Calu3 (cell line): ENCODE results near the gene CCNL2. TPM values are rescaled to one million over a fixed set of nuclear protein-coding genes. Genes with fewer than 3 reads are reported as not detected.

Source experiments
- BruUV-seq: library from RNA; stranded (reverse); fragments of 400-500 nt; replicated peaks from 2 replicates; lab custom pipeline; 2021; lab: Mats Ljungman, UMichigan
- CTCF ChIA-PET: fragments of 300-600 bp; sonication (Branson Sonifier 250); formaldehyde crosslinking; loops from one replicate; lab custom pipeline; 2022; ENCODE audit warnings: antibody characterized with exemption; lab: Charles Lee
- DNase-seq: peaks from one replicate; pipeline ENCODE4 v3.0.0; 2022
- H3K27ac Mint-ChIP-seq: one replicate; pipeline ENCODE4 v1.8.0; 2022; ENCODE audit warnings: mixed read lengths; ENCODE audit not compliant: unreplicated experiment
- H3K27me3 Mint-ChIP-seq: one replicate; pipeline ENCODE4 v1.8.0; 2022; ENCODE audit warnings: mixed read lengths; ENCODE audit not compliant: unreplicated experiment
- H3K36me3 Mint-ChIP-seq: one replicate; pipeline ENCODE4 v1.8.0; 2022; ENCODE audit warnings: mild to moderate bottlenecking, moderate library complexity, mixed read lengths; ENCODE audit not compliant: insufficient read depth, unreplicated experiment
- H3K4me1 Mint-ChIP-seq: one replicate; pipeline ENCODE4 v1.8.0; 2022; ENCODE audit warnings: mild to moderate bottlenecking, low read depth, mixed read lengths; ENCODE audit not compliant: unreplicated experiment
- H3K4me3 Mint-ChIP-seq: one replicate; pipeline ENCODE4 v1.8.0; 2022; ENCODE audit warnings: mild to moderate bottlenecking, low read depth, moderate library complexity, mixed read lengths; ENCODE audit not compliant: unreplicated experiment
- H3K9me3 Mint-ChIP-seq: one replicate; pipeline ENCODE4 v1.8.0; 2022; ENCODE audit warnings: low read depth, mixed read lengths; ENCODE audit not compliant: unreplicated experiment
- intact Hi-C: fragments of 100-400 bp; cut with micrococcal nuclease; formaldehyde crosslinking; loops from one replicate; pipeline ENCODE4 v1.10.0; 2022; ENCODE audit not compliant: unreplicated experiment
- total RNA-seq: library from RNA; stranded (reverse); gene quantifications from 2 replicates; pipeline ENCODE4 v1.2.3, GENCODE V29; 2022
- TF ChIP-seq, protein P1 (sequence below): fragments of 200-600 bp; IDR thresholded peaks from one replicate; pipeline ENCODE4 v1.8.0; 2022; ENCODE audit warnings: antibody characterized with exemption; ENCODE audit not compliant: unreplicated experiment

Gene CCNL2
- total RNA-seq, 1 experiment from 2014 or later: 166 TPM

DNA sequence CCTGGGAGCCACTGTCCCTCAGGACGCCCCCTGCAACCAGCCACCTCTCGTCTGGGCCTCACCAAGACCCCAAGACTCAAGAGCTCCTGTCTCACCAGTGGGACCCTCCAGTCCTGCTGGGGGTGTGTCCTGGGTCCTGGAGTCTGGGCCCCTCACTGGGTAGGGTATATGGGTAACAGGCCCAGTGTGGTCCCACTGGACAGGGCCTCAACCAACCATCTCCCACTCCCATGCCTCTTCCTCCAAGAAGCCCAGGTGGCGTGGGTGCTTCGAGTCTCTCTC is 35.6 kb upstream of the CCNL2 start:
- H3K4me3 Mint-ChIP-seq: peak overlapping the region; percentile 77
- no peaks in the 10 kb centered on the region for H3K9me3 Mint-ChIP-seq
- H3K36me3 Mint-ChIP-seq: peaks cover 41% of the 10 kb centered on the region
- TF ChIP-seq, protein P1, sequence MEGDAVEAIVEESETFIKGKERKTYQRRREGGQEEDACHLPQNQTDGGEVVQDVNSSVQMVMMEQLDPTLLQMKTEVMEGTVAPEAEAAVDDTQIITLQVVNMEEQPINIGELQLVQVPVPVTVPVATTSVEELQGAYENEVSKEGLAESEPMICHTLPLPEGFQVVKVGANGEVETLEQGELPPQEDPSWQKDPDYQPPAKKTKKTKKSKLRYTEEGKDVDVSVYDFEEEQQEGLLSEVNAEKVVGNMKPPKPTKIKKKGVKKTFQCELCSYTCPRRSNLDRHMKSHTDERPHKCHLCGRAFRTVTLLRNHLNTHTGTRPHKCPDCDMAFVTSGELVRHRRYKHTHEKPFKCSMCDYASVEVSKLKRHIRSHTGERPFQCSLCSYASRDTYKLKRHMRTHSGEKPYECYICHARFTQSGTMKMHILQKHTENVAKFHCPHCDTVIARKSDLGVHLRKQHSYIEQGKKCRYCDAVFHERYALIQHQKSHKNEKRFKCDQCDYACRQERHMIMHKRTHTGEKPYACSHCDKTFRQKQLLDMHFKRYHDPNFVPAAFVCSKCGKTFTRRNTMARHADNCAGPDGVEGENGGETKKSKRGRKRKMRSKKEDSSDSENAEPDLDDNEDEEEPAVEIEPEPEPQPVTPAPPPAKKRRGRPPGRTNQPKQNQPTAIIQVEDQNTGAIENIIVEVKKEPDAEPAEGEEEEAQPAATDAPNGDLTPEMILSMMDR: no peak
- intact Hi-C loops: no loop called here
- no TSS peak for BruUV-seq
- CTCF ChIA-PET: no interaction called here
- H3K27ac Mint-ChIP-seq: peak overlapping the region; percentile 36
- H3K4me1 Mint-ChIP-seq: peaks cover 3% of the 10 kb centered on the region
- H3K27me3 Mint-ChIP-seq: no peaks in the 10 kb centered on the region
- no peak for DNase-seq

DNA sequence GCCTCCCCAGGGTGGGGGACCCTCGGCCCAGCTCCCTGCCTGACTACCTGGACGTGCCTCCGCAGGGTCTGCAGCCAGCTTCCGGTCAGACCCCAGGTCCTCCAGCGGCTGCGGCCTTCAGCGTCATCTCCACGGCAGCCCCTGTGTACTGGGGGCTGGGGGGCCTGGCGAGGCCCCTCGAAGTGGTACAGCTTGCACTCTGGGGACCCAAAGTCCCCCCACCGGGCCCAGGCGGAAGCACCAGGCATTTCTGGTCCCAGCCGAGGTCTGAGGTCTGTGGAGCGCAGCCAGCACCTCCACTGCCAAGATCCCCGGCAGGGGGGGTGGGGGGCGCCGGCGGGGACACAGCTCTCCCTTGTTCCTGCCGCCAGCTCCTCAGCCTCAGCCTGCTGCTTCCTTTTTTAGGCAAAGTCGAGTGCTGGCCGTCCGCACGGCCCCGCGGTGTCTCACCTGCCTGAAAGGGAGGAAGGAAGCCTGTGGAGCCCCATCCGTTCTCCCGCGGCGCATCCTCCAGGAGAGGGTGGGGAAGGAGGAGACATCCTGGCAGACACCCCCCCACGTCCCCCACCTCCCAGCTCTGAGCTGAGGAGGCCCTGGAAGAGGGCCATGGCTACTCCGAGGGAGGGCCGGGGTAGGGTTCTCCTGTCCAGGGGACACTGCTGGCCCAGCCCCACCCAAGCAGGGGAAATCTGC is 35.1 kb upstream of the CCNL2 start:
- intact Hi-C loops: no loop called here
- H3K4me3 Mint-ChIP-seq: peak overlapping the region; percentile 50

DNA sequence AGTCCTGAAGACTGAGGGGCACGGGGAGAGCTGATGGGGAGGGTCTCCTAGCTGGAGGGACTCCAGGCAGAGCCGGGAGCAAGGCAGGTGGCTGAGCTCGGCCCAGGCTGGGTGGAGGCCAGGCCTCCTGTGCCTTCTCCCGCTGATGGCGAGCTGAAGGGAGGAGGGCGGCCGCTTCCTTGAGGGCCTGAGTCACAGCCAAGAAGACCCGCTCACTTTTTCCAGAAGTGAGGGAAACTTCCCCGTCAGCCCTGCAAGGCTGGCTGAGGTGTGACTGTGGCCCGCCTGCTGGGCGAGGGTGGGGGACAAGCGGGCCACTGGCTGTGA is 34.6 kb upstream of the CCNL2 start:
- TF ChIP-seq, protein P1: no peak
- DNase-seq: peak; percentile 54
- Mint-ChIP-seq H3K27ac (no peak overlapping the region), H3K36me3 (peaks cover 40% of the 10 kb centered on the region), H3K27me3 (no peaks in the 10 kb centered on the region), H3K9me3 (no peaks in the 10 kb centered on the region), H3K4me3 (peak overlapping the region; percentile 50), H3K4me1 (peaks cover 8% of the 10 kb centered on the region)
- BruUV-seq: no TSS peak
- intact Hi-C loops: no loop called here
- CTCF ChIA-PET: interaction anchor here (1.2 kb wide), 1 partner anchor 26 kb away, joined by 5 read pairs; the partner anchor contains the start of gene MRPL20

More for the DNA sequence above, 35.1 kb upstream of the CCNL2 start:
- peaks cover 40% of the 10 kb centered on the region for H3K36me3 Mint-ChIP-seq
- no peaks in the 10 kb centered on the region for H3K9me3 Mint-ChIP-seq
- CTCF ChIA-PET: no interaction called here
- peak; percentile 58 for DNase-seq
- TF ChIP-seq, protein P1: no peak
- H3K4me1 Mint-ChIP-seq: peaks cover 8% of the 10 kb centered on the region
- no peaks in the 10 kb centered on the region for H3K27me3 Mint-ChIP-seq
- BruUV-seq: no TSS peak
- no peak overlapping the region for H3K27ac Mint-ChIP-seq

DNA sequence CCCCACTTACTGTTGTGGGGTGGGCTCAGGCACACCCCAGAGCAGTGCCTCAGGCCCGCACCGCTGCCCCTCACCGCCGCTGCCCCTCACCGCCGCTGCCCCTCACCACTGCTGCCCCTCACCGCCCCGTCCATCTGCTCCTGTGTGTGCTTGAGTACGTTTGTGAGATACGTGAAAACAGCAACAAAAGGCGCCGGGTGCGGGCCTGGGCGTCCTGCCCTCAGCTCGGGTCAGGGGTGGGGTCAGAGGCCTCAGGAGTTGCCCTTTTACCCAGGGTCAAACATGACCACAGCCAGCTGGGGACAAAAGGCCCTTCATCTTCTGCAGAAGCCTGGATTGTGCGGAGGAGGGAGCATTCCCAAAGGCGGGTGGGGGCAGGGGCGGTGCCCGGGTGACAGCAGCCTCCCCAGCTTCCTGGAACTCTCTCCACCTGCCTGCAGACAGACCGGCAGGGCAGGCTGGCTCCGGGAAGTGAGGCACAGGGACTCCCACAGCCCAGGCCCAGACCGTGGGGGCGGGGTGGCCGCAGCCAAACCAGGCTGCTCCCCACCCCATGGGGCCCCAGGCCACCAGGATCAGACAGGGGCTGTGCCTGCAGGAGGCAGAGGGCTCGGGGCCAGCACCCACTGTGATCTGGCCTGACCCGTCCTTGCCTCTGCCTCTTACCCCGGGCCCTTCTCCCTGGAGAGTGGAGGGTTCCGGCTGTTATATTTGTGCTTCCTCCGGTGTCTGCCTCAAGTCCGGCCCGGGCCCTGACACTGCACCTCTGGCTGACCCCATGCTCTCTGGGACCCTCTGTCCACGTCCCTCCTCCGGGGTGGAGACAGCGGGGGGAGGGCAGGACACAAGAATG is 34.0 kb upstream of the CCNL2 start:
- intact Hi-C loops: no loop called here
- peak overlapping the region; percentile 50 for H3K4me3 Mint-ChIP-seq
- peaks cover 8% of the 10 kb centered on the region for H3K4me1 Mint-ChIP-seq
- no peaks in the 10 kb centered on the region for H3K27me3 Mint-ChIP-seq
- TF ChIP-seq, protein P1: no peak
- H3K36me3 Mint-ChIP-seq: peaks cover 40% of the 10 kb centered on the region
- H3K27ac Mint-ChIP-seq: peak overlapping the region; percentile 63
- no TSS peak for BruUV-seq
- CTCF ChIA-PET: interaction anchor here (0.9 to 1.2 kb wide), 2 partner anchors 9 to 26 kb away, joined by 5 to 6 read pairs; partner anchors contain the start of gene MRPL20
- H3K9me3 Mint-ChIP-seq: no peaks in the 10 kb centered on the region
- DNase-seq: peak; percentile 92
